ENCODE results near the gene HTD2.

HTD2 gene

DNA sequence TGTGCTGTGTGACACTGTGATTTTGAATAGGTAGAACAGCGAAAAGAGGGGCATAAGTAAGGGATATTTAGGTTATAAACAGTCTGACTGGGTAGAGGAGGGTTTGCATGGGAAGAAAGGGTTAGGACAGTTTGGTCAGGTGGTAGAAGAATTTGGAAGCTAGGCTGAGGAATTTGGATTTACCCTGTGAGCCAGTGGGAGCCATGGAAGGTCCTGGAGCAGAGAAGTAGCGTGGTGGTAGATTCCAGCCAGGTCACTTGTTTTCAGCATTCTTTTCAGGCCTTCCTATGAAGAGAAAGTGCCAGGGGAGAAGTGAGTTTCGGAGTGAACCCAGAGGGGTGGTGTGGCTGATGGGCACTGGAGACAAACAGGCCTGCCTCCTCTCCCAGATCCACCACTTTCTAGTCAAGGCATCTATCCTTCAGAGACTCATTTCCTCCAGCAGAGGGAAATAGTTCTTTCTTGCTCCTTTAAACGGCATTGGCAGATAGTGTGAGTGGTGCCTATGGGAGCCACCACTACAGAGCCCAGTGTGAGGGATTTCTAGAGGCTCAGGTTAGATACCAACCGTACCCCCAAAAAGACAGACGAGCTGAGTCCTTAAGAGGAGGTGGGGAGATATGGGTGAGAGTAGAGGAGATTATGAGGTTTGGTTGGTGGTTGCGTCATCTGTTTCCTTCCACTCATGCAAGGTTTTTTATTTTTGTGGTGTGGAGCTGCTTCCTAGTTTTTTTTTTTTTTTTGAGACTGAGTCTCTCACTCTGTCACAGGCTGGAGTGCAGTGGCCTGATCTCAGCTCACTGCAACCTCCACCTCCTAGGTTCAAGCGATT is 47.6 kb downstream of the HTD2 start:
- TF ChIP-seq, protein P1, sequence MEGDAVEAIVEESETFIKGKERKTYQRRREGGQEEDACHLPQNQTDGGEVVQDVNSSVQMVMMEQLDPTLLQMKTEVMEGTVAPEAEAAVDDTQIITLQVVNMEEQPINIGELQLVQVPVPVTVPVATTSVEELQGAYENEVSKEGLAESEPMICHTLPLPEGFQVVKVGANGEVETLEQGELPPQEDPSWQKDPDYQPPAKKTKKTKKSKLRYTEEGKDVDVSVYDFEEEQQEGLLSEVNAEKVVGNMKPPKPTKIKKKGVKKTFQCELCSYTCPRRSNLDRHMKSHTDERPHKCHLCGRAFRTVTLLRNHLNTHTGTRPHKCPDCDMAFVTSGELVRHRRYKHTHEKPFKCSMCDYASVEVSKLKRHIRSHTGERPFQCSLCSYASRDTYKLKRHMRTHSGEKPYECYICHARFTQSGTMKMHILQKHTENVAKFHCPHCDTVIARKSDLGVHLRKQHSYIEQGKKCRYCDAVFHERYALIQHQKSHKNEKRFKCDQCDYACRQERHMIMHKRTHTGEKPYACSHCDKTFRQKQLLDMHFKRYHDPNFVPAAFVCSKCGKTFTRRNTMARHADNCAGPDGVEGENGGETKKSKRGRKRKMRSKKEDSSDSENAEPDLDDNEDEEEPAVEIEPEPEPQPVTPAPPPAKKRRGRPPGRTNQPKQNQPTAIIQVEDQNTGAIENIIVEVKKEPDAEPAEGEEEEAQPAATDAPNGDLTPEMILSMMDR (IDR thresholded peaks at IDR 0.05; ENCODE audit: low read depth, low read length), result peak; percentile 8; the same call in 1 of the 2 replicates
- no peak overlapping the region for H3K4me3 ChIP-seq (ENCODE audit: low read depth, low read length)

DNA sequence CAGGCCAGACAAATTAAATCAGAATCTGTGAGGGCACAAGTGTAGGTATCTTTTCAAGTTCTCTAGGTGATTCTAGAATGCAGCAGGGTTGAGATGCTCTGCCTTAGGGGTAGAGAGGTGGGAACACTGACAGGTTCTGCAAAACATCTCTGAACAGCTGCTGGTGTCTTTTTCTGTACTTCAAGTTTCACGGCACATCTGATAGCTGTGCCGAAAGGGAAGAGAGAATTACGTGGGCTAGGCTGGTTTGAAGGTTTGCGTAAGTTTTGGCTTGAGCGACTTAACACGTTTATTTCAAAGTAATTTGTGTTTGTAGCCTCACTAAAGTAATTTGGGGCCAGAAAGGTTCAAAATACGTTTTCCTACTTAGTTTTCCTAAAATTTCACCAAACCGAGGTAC is 48.9 kb downstream of the HTD2 start:
- TF ChIP-seq, protein P1 (IDR thresholded peaks at IDR 0.05; ENCODE audit: low read depth, low read length), result no peak
- H3K4me3 ChIP-seq (ENCODE audit: low read depth, low read length), result no peak overlapping the region

DNA sequence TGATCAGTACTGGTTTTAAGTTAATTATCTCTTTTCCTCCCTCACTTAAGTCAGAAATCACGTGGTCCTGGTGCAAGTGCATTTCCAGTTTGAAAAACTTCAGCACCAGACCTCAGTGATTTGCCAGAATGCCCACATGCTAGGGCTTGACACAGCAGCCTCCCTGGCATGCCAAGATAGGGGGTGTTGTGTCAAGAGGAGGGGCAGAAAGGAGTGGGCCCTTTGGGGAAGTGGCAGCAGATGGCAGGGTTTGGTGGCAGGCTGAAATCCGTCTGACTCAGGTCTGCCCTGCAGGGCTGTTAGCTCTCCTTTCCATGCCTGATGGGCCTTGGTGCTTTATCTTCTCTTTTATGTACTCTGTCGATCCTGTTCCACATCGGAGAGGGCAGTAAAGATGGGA is 49.7 kb downstream of the HTD2 start:
- TF ChIP-seq, protein P1 (IDR thresholded peaks at IDR 0.05; ENCODE audit: low read depth, low read length), result no peak
- no peak overlapping the region for H3K4me3 ChIP-seq (ENCODE audit: low read depth, low read length)

DNA sequence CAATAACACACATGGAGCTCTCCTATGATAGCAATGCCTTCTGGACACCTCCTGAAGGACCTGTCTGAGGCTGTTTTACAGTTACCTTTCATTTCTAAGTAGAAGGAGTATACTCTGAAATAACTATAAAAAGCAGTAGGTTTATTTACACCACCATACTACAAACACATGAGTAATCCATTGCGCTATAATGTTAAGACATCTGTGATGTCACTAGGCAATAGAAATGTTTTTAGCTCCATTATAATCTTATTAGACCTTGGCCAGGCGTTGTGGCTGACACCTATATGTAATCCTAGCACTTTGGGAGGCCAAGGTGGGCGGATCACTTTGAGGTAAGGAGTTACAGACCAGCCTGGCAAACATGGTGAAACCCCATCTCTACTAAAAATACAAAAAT is 51.1 kb downstream of the HTD2 start:
- TF ChIP-seq, protein P1 (IDR thresholded peaks at IDR 0.05; ENCODE audit: low read depth, low read length), result no peak
- no peak overlapping the region for H3K4me3 ChIP-seq (ENCODE audit: low read depth, low read length)

DNA sequence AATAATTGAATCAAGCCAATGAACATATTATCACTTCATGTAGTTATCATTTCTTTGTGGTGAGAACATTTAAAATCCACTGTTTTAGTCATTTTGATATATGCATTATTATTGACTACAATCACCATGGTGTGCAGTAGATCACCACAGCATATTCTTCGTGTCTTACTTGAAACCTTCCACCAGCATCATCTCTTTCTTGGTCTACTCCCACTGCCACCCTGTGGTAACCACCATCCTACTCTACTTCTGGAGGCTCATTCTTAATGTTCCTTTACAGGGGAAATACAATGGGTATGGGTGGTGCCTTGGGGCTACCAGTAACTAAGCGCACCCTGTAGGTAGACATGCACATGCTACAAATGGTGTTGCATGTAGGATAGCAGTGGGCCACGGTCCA is 51.8 kb downstream of the HTD2 start:
- TF ChIP-seq, protein P1 (IDR thresholded peaks at IDR 0.05; ENCODE audit: low read depth, low read length), result no peak
- H3K4me3 ChIP-seq (ENCODE audit: low read depth, low read length), result no peak overlapping the region

DNA sequence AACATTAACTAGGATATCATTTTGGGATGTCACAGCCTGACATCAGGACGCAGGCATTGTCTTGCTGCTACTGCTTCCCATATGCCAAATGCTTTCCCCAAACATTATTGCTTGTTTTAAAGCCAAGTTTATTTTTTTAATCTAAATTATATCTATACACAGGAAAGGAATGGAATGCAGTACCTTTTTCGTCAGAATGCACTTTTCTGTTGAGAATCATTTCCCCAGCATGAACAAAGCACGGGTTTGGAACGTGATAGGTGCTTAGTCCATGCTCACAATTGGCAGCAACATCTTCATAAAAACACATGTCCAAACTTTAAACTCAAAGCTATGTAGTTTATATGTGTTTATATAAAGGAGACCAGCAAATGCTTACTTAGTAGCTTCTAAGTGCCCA is 52.5 kb downstream of the HTD2 start:
- TF ChIP-seq, protein P1 (IDR thresholded peaks at IDR 0.05; ENCODE audit: low read depth, low read length), result no peak
- H3K4me3 ChIP-seq (ENCODE audit: low read depth, low read length), result no peak overlapping the region

DNA sequence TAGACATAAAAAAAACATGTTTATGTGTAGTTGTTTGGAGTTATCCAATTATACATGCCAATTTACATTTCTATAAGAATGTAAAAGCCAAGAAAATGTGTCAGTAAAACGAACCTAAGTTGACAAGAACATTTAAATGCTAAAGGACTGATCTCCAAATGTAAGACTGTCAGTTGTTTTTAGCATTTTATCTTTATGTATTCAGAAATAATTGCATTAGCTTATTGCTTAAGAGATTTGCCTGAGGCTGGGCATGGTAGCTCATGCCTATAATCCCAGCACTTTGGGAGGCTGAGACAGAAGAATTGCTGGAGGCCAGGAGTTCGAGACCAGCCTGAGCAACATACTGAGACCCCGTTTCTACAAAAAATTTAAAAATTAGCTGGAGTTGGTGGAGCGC is 53.3 kb downstream of the HTD2 start:
- TF ChIP-seq, protein P1 (IDR thresholded peaks at IDR 0.05; ENCODE audit: low read depth, low read length), result no peak
- H3K4me3 ChIP-seq (ENCODE audit: low read depth, low read length), result no peak overlapping the region
